Tibial nerve (tissue), 4 donors: ENCODE measurements around the gene TCAIM. TPM values are rescaled to one million over a fixed set of nuclear protein-coding genes. Genes with fewer than 3 reads are reported as not detected.

Source experiments
- DNase-seq, 2 donors: peaks; one replicate each; pipeline ENCODE4 v3.0.0-alpha.2; 2019; ENCODE audit warnings: low spot score in 2 of 2
- H3K27ac ChIP-seq, 4 donors: fragments of 200-600 bp; sonication (generic) in 3 of 4; one replicate each; pipeline ENCODE4 v1.5.1; 2017 to 2019; ENCODE audit warnings: mild to moderate bottlenecking in 1 of 4
- H3K27me3 ChIP-seq, 2 donors: fragments of 200-600 bp; sonication (generic) in 1 of 2; one replicate each; pipeline versions ENCODE4 v1.5.1 to v1.6.0; 2017 to 2019
- H3K36me3 ChIP-seq, 3 donors: fragments of 200-600 bp; sonication (generic); one replicate each; pipeline ENCODE4 v1.5.1; 2018 to 2019
- H3K4me1 ChIP-seq, 4 donors: fragments of 200-600 bp; sonication (generic) in 3 of 4; one replicate each; pipeline ENCODE4 v1.5.1; 2017 to 2019
- H3K4me3 ChIP-seq, 4 donors: fragments of 200-600 bp; sonication (generic) in 3 of 4; one replicate each; pipeline ENCODE4 v1.5.1; 2017 to 2019; ENCODE audit warnings: mild to moderate bottlenecking in 1 of 4, moderate library complexity in 1 of 4
- H3K9me3 ChIP-seq, 4 donors: fragments of 200-600 bp; sonication (generic) in 3 of 4; one replicate each; pipeline ENCODE4 v1.5.1; 2017 to 2019
- EP300 ChIP-seq, 2 donors: sonication (generic); formaldehyde crosslinking; IDR thresholded peaks; one replicate each; pipeline ENCODE4 v1.6.1; 2017; ENCODE audit warnings: antibody characterized with exemption in 2 of 2, mild to moderate bottlenecking in 1 of 2
- POLR2A ChIP-seq, 2 donors: fragments of 450-650 bp; IDR thresholded peaks; one replicate each; pipeline ENCODE4 v1.6.1; 2017; ENCODE audit warnings: antibody characterized with exemption in 2 of 2, mild to moderate bottlenecking in 2 of 2, moderate library complexity in 2 of 2
- WGBS, 2 donors: methylation state at CpG; one replicate each; pipeline ENCODE4 v1.1.5; 2018; 5-methylcytosine and 5-hydroxymethylcytosine counted together
- total RNA-seq, 4 donors: library from RNA; depleted of rRNA; stranded (reverse); fragments of >200 nt; gene quantifications; one replicate each; pipeline ENCODE4 v1.1.0, GENCODE V29; 2016
- TF ChIP-seq, protein P1 (sequence below), 5 experiments: fragments of 200-600 bp in 3 of 5; fragments of 450-650 bp in 2 of 5; sonication (generic) in 3 of 5; IDR thresholded peaks; one replicate each; pipeline ENCODE4 v1.5.1; 2016 to 2019; ENCODE audit warnings: antibody characterized with exemption in 5 of 5, mild to moderate bottlenecking in 3 of 5, moderate library complexity in 2 of 5

Gene TCAIM
- total RNA-seq, 4 donors from 2014 or later: 24.1 to 41.3 (median 28.0) TPM

DNA sequence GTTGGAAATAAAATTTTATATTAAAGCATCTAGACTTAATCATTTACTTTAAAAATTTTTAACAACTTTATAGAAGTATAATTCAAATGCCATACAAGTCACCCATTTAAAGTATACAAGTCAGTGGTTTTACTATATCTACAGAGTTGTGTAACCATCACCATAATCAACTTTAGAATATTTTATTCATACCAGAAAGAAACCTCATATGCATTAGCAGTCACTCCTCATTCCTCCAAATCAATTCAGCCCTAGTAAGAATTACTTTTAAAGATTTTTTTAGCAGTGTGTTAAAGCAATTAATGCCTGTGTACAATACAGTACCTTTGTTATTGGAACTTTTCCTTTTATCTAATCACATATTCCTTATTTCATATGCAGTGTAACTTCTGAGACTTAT, 14.0 kb upstream of the TCAIM start:
- no peak overlapping the region for H3K27ac ChIP-seq
- TF ChIP-seq, protein P1, sequence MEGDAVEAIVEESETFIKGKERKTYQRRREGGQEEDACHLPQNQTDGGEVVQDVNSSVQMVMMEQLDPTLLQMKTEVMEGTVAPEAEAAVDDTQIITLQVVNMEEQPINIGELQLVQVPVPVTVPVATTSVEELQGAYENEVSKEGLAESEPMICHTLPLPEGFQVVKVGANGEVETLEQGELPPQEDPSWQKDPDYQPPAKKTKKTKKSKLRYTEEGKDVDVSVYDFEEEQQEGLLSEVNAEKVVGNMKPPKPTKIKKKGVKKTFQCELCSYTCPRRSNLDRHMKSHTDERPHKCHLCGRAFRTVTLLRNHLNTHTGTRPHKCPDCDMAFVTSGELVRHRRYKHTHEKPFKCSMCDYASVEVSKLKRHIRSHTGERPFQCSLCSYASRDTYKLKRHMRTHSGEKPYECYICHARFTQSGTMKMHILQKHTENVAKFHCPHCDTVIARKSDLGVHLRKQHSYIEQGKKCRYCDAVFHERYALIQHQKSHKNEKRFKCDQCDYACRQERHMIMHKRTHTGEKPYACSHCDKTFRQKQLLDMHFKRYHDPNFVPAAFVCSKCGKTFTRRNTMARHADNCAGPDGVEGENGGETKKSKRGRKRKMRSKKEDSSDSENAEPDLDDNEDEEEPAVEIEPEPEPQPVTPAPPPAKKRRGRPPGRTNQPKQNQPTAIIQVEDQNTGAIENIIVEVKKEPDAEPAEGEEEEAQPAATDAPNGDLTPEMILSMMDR (IDR thresholded peaks at IDR 0.05): no peak
- TF ChIP-seq EP300 (IDR thresholded peaks at IDR 0.05): no peak
- TF ChIP-seq POLR2A (IDR thresholded peaks at IDR 0.05): no peak

GRCh38 chr3:44326019-44326418, 12.5 kb upstream of the TCAIM start:
- no peak for DNase-seq
- Histone ChIP-seq H3K4me3 (no peak overlapping the region), H3K9me3 (no peaks in the 10 kb centered on the region), H3K27ac (no peak overlapping the region), H3K27me3 (no peaks in the 10 kb centered on the region), H3K36me3 (no peaks in the 10 kb centered on the region), H3K4me1 (no peaks in the 10 kb centered on the region)
- TF ChIP-seq EP300 (IDR thresholded peaks at IDR 0.05): no peak
- no peak for TF ChIP-seq POLR2A (IDR thresholded peaks at IDR 0.05)
- TF ChIP-seq, protein P1 (IDR thresholded peaks at IDR 0.05): no peak
- 42 to 45% methylated on average over 2 of the region's 2 CpGs for WGBS, 2 donors

More for the DNA sequence above, 14.0 kb upstream of the TCAIM start:
- Histone ChIP-seq H3K4me1 (no peaks in the 10 kb centered on the region), H3K27me3 (no peaks in the 10 kb centered on the region), H3K9me3 (no peaks in the 10 kb centered on the region), H3K36me3 (no peaks in the 10 kb centered on the region), H3K4me3 (no peak overlapping the region)
- no peak for DNase-seq

DNA sequence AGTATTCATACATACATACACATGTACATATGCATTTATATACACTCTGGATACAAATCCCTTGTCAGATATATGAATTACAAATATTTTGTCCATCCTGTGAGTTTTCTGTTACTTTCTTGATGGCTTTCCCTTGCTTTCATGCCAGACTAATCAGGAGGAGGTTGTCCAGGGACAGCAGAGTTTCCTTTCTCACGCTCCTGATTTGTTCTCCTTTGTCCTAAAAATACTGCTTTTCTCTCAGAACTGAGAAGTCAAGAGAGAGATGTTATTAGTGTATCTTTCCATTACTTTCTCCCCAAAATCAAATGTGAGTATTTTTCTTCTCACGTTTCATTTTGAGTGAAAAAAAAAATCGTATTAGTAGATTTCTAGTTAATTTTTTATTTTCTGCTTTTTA, 12.1 kb upstream of the TCAIM start:
- TF ChIP-seq EP300 (IDR thresholded peaks at IDR 0.05): no peak
- TF ChIP-seq POLR2A (IDR thresholded peaks at IDR 0.05): no peak
- TF ChIP-seq, protein P1 (IDR thresholded peaks at IDR 0.05): no peak
- Histone ChIP-seq H3K27ac (no peak overlapping the region), H3K36me3 (no peaks in the 10 kb centered on the region), H3K9me3 (no peaks in the 10 kb centered on the region), H3K4me1 (no peaks in the 10 kb centered on the region), H3K4me3 (no peak overlapping the region), H3K27me3 (no peaks in the 10 kb centered on the region)
- 64 to 74% methylated on average over 3 of the region's 3 CpGs for WGBS, 2 donors
- DNase-seq: no peak

GRCh38 chr3:44329946-44330345, 8.6 kb upstream of the TCAIM start:
- H3K9me3 ChIP-seq: no peaks in the 10 kb centered on the region
- H3K27me3 ChIP-seq: no peaks in the 10 kb centered on the region
- H3K4me3 ChIP-seq: no peak overlapping the region
- H3K27ac ChIP-seq: no peak overlapping the region
- TF ChIP-seq EP300 (IDR thresholded peaks at IDR 0.05) (no peak), POLR2A (IDR thresholded peaks at IDR 0.05) (no peak)
- TF ChIP-seq, protein P1 (IDR thresholded peaks at IDR 0.05): no peak
- no peaks in the 10 kb centered on the region for H3K4me1 ChIP-seq
- no peak for DNase-seq
- H3K36me3 ChIP-seq: no peaks in the 10 kb centered on the region

DNA sequence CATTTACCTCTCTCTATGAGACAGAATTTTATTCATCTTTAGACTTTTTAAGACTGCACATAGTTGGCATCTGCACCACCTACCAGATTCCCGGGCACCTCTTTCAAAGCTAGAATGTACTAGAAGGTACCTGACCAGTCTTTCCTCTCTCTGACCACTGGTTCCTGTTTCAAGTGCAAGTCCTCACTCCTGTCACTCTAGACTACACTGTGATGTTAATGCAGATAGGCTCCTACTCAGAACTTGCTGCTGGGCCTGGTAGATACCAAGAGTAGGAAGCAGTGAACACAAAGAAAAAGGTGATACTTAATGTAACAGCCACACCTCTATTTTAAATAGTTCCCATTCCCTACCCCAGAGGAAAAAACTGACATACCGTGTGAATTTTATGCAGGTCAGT, 8.1 kb upstream of the TCAIM start:
- Histone ChIP-seq H3K27ac (no peak overlapping the region), H3K4me1 (no peaks in the 10 kb centered on the region), H3K9me3 (no peaks in the 10 kb centered on the region), H3K36me3 (no peaks in the 10 kb centered on the region), H3K27me3 (no peaks in the 10 kb centered on the region), H3K4me3 (no peak overlapping the region)
- WGBS, 2 donors: 64 to 81% methylated on average over 2 of the region's 2 CpGs
- TF ChIP-seq, protein P1 (IDR thresholded peaks at IDR 0.05): no peak
- TF ChIP-seq POLR2A (IDR thresholded peaks at IDR 0.05): no peak
- TF ChIP-seq EP300 (IDR thresholded peaks at IDR 0.05): no peak
- DNase-seq: no peak
